ENCODE data around the gene SRL. TPM values are rescaled to one million over a fixed set of nuclear protein-coding genes. Genes with fewer than 3 reads are reported as not detected.

SRL gene
- under 1 TPM; 0.46 to 0.50 TPM for total RNA-seq
- long read RNA-seq, partial matches to known transcripts, result 0 of 2 reads
- long read RNA-seq, other reads (novel, unspliced or antisense), result 2 of 2 reads

DNA sequence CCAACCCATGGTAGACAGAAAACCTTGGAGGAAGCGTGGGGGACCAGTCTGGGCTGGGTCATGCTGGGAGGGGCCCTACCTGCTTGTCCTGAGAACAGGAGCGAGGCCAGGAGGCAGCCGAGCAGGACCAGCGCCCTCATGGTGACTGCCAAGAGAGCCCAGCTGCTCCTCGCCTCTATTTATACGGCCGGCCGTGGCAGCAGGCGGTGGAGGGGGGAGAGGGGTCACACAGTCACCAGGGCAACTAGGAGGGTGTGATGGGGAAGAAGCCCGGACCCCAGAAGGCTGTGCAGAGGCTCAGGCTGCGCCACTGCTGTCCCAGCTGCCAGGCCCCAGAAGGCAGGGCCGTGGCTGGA lies at the start of gene SRL:
TSS of gene SRL (minus strand) at position 153 of the 356 bp plus-strand sequence. CDS start at position 140, 13 bp downstream.
- intact Hi-C loops (cut with DNase I, micrococcal nuclease), result loop anchor here in 1 of 2 donors (10.0 kb wide), 1 partner anchor 47 kb away; no protein-coding TSS in a partner anchor
- ATAC-seq (peak; percentile 7), DNase-seq (no peak)

- ATAC-seq, result no peak
- DNase-seq, result no peak
- intact Hi-C loops (cut with DNase I, micrococcal nuclease), result no loop called here
These were observed 48.5 kb upstream of the SRL start for GRCh38 chr16:4290236-4290830.

GRCh38 chr16:4288148-4288921 lies 46.5 kb upstream of the SRL start:
- peak; percentile 65 to 87 for DNase-seq
- peak; percentile 93 for ATAC-seq
- intact Hi-C loops (cut with DNase I, micrococcal nuclease), result loop anchor here in 1 of 2 donors (2.0 to 10.0 kb wide), 2 partner anchors 42 to 116 kb away; no protein-coding TSS in a partner anchor

DNA sequence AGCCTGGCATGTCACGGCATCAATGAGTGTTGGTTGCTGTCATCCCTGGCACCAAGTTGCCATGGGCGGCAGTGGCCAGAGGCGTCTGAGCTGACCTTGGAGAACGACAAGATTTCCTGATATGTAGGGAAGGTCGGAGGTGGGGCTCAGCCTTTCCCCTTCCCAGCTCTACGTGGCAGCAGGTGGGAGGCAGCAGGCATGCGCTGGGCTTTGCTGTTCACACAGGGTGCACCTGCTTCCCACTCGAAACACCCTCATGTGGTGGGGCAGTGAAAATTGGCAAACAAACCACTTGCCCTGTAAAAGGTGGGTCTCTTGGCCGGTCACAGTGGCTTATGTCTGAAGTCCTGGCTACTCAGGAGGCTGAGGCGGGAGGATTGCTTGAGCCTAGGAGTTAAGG lies 43.3 kb upstream of the SRL start:
- intact Hi-C loops (cut with DNase I, micrococcal nuclease), result loop anchor here in 1 of 2 donors (10.0 kb wide), 1 partner anchor 120 kb away; no protein-coding TSS in a partner anchor
- DNase-seq (no peak), ATAC-seq (no peak)

DNA sequence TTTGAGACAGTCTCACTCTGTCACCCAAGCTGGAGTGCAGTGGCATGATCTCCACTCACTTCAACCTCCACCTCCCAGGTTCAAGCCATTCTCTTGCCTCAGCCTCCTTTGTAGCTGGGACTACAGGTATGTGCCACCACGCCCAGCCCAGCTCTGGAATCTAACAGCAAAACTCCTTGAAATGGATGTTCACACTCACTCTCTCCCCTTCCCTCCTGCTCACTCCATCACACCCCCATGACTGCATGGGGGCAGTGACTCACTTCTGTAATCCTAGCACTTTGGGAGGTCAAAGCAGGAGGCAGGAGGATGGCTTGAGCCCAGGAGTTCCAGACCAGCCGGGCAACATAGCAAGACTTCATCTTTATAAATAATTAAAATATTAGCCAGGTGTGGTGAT lies 42.1 kb upstream of the SRL start:
- no peak for ATAC-seq
- intact Hi-C loops (cut with DNase I, micrococcal nuclease), result loop anchor here in 1 of 2 donors (10.0 kb wide), 1 partner anchor 121 kb away; no protein-coding TSS in a partner anchor
- DNase-seq, result no peak

GRCh38 chr16:4283441-4283840 lies 41.6 kb upstream of the SRL start:
- ATAC-seq (no peak), DNase-seq (no peak)
- intact Hi-C loops (cut with DNase I, micrococcal nuclease), result loop anchor here in 1 of 2 donors (10.0 kb wide), 1 partner anchor 121 kb away; no protein-coding TSS in a partner anchor

DNA sequence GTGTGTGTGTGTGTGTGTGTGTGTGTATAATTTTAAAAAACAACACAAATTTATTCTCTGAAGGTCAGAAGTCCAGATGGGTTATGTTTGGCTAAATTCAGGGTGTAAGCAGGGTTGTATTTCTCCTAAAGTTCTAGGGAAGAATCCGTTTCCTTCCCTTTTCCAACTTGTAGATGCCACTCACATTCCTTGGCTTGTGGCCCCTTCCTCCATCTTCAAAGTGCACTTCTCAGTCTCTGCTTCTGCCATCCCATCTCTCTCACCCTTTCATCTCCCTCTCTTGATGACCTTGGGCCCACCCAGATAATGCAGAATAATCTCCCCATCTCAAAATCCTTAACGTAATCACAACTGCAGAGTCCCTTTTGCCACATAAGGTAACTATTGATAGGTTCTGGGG lies 38.7 kb upstream of the SRL start:
- DNase-seq (no peak), ATAC-seq (no peak)
- intact Hi-C loops (cut with DNase I, micrococcal nuclease), result loop anchor here in 1 of 2 donors (10.0 kb wide), 1 partner anchor 124 kb away; no protein-coding TSS in a partner anchor

GRCh38 chr16:4277987-4278513 lies 36.2 kb upstream of the SRL start:
- DNase-seq (no peak), ATAC-seq (no peak)
- intact Hi-C loops (cut with DNase I, micrococcal nuclease), result no loop called here

GRCh38 chr16:4275861-4276260 lies 34.0 kb upstream of the SRL start:
- no peak for ATAC-seq
- no peak for DNase-seq
- intact Hi-C loops (cut with DNase I, micrococcal nuclease), result no loop called here

DNA sequence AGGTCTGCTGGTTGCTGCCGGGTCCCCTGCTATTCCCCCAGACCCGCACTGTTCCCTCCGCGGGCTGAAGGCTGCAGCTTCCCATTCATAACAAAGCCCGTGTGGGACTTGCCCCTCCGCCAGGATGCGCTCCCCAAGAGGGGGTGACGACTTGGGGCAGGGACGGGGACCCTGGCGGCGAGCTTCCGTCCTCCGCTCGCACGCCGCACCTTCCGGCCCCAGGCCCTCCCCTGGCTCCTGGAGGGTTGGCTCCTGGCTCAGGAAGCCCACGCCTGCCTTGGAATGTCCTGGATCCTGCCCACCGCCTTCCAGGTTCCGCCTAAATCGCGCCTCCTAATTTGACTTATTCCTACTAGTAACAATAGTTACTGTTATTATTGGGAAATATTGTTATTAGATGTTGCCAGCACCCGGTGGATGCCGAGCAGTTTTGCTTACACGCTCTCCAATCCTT lies 32.0 kb upstream of the SRL start:
- peak; percentile 50 to 64 for DNase-seq
- intact Hi-C loops (cut with DNase I, micrococcal nuclease), result no loop called here
- peak; percentile 37 for ATAC-seq

DNA sequence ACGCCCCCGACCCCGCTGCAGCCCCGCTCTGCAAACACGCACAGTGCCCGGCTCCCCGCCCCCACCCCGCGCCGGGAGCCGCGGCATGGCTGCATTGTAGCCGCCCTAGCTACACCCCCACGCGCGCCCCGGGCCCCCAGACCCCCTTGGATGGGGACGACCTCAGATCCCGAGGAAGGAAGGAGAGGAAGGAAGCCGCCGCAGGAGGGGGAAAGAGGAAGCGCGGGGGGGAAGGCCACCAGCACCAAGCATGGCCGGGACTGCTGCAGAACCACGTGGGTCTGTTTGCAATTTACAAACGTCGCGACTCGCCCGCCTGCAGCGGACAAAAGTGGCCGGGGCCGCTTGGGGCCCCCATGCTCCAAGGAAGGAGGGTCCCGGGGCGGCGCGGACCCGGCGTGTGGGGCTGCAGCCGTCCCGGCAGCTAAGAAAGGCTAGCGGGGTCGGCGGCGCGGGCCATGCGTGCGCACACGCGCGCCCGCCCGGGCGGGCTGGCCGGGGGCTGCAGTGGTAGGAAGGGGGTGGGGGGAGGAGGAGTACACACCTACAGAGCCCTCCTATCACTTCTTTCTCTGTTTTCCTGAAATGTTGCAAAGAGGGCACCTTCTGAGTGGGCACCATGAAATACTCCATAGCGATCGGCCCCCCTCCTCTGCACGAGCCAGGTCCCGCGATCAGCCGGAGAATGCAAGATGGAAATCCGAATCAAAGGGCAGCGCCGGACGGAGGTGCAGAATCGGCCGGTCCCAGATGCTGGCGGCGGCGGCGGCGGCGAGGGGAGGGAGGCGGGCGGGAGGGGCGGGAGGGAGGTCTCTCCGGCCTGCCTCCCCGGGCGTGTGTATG lies 30.5 kb upstream of the SRL start:
- peak; percentile 12 for ATAC-seq
- intact Hi-C loops (cut with DNase I, micrococcal nuclease), result no loop called here
- peak; percentile 66 to 67 for DNase-seq

GRCh38 chr16:4271176-4272113 lies 29.6 kb upstream of the SRL start:
- ATAC-seq, result peak; percentile 84
- intact Hi-C loops (cut with DNase I, micrococcal nuclease), result no loop called here
- DNase-seq, result peak; percentile 95 to 96

GRCh38 chr16:4270595-4270994 lies 28.7 kb upstream of the SRL start:
- intact Hi-C loops (cut with DNase I, micrococcal nuclease), result no loop called here
- no peak for DNase-seq
- ATAC-seq, result no peak

DNA sequence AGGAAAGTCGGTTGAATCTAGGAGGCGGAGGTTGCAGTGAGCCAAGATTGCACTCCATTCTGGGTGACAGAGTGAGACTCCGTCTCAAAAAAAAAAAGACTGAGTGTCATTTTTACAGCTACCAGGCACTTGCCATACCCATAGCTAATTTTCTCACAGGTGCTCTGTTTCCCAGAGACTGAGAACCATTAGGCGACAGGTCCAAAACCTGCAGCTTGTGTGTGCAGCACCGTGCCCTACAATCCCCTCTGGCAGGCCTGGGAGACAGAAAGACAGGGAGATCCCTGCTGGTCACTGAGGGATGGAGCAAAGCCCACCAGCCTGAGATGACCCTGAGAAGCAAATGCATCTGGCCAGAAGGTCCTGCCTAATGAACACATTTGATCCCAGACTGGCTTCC lies 28.2 kb upstream of the SRL start:
- DNase-seq, result no peak
- intact Hi-C loops (cut with DNase I, micrococcal nuclease), result no loop called here
- ATAC-seq, result no peak

- no peak for ATAC-seq
- no peak for DNase-seq
- intact Hi-C loops (cut with DNase I, micrococcal nuclease), result no loop called here
These were observed 24.5 kb upstream of the SRL start for GRCh38 chr16:4266372-4266771.

DNA sequence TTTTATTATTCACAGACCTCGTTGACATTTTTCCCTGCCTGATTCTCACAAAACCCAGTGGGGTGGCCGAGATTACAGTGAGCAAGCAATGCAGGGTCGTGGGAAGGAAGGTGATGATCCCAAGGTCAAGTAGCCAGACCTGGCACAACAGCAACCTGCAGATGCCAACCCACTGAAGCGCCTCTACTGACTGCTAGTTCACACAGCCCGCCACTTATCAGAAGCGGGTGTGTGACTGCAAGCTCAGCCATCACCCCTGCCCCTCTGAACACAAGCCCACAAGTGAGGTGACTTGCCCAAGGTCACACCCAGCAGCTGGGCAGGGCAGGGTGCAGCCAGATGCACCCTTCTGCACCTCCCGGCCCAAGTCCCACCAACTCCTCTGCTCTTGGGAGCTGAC lies 23.8 kb upstream of the SRL start:
- no peak for DNase-seq
- peak; percentile 11 for ATAC-seq
- intact Hi-C loops (cut with DNase I, micrococcal nuclease), result no loop called here

- DNase-seq (no peak), ATAC-seq (peak; percentile 25)
- intact Hi-C loops (cut with DNase I, micrococcal nuclease), result no loop called here
These were observed 22.7 kb upstream of the SRL start for GRCh38 chr16:4264546-4264945.
